ENCODE data around the gene CACNA1D.

DNA sequence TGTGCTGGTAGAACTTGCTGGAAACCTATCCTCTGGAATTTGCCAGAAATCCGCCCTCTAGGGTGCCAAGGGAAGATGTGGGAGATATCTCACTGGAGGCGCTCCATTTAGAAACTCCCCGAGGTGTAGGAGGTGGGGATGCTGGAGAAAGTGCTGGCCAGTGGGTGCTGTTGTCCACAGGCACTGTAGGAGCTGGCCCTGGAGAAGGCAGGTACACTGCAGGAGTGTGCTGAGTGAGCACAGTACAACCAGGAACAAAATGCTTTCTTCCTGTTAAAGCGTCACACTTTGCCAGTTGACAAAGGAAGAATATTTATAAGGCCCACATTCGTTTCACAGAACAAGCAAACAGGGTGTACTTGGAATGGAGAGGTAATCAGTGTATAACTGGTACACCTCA lies 119.9 kb downstream of the CACNA1D start:
- TF ChIP-seq EP300 (IDR thresholded peaks at IDR 0.05) (no peak), CTCF (IDR thresholded peaks at IDR 0.05) (no peak), POLR2A (IDR thresholded peaks at IDR 0.05) (no peak)
